COLO829 (cell line): ENCODE measurements around the gene CDH12.

Source experiments
- DNase-seq: peaks from one replicate; pipeline ENCODE4 v3.0.0; 2012; ENCODE audit warnings: low spot score

The CDH12 gene

GRCh38 chr5:21818370-21818720 is 1034.8 kb downstream of the CDH12 start:
- DNase-seq: no peak

GRCh38 chr5:21817668-21818369 is 1035.3 kb downstream of the CDH12 start:
- DNase-seq: no peak

- DNase-seq: peak; percentile 2
Measured at GRCh38 chr5:21810737-21811316, 1042.3 kb downstream of the CDH12 start.

DNA sequence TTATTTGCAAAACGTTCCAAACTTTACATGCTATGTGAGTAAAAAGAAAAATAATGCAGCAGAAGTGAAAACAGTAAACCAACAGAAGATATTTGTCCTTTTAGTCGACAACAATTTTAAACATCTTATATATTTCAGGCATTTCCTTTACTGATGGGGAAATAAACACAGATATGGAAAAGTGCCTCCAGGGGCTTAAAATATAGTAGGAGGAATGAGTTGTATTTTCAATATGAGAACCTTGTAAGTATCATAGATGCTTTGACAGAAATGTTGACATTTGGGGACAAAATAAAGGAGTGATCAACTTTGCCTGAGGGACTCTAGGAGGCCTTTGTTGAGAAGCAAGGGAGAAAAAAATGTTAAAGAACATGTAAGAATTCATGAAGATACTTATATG is 1043.5 kb downstream of the CDH12 start:
- DNase-seq: no peak

DNA sequence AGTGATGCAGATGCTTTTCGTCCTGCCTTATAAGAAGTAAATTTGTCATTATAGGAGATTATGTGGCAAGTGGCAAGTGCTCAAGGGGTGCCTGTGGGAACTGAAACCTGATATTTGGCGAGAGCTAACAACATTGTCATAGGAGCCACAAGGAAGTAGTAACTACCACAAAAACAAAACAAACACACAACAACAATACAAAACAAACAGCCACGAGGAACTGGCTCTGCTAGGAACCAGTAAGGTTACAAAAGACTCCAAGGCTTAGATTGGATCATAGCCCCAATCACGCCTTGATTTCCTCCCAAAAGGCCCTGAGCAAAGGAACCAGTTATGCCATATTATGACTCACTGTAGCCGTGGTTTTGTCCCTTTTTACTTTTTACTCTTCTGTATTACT is 1045.2 kb downstream of the CDH12 start:
- no peak for DNase-seq

GRCh38 chr5:21806943-21807342 is 1046.2 kb downstream of the CDH12 start:
- DNase-seq: no peak

- DNase-seq: no peak
Measured at GRCh38 chr5:21806271-21806670, 1046.9 kb downstream of the CDH12 start.

DNA sequence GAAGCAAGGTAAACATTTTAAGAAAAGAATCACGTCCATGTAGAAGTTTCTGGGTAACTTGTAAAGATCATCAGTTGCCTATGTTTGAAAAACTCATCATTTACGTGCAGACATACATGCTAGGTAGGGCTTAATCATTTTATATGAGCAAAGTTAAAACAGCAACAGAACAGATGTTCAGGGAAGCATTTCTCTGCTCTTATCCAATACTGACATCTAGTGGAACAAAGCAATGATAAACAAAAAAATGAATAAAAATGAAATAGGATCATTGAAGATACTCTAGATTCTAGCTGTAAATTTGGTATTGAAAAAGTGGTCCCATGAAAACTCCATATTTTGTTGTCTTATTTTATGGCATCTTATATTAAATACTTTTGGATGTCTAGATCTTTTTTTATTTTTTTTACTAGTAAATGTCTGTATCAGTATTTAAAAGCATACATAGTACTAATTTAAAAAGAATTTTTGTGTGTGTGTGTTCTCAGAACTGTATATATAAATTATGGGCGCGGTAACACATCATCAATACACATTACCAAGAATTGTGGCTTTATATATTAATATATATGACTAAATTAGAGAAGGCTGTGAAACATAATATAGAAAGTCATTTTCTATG is 1050.2 kb downstream of the CDH12 start:
- peak; percentile 22 for DNase-seq

GRCh38 chr5:21802100-21802499 is 1051.0 kb downstream of the CDH12 start:
- no peak for DNase-seq

DNA sequence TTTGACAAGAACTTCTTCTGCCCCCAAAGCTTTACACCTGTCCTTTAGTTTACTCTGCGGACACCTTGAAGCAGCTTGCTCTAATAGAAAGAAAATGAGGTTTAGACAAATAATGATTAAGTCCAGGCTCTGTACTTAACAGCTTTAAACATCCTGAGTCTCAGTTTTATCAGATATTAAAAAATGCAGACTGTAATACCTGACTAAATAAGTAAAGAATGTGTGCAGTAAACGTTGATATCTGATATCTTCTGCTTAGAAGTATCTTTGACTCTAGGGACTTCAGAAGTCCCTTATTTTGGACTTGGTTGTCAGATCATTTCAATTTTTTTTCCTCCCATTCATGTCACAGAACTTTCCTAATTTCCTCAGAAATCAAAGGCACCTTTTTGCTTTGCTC is 1060.4 kb downstream of the CDH12 start:
- DNase-seq: no peak

GRCh38 chr5:21791304-21791703 is 1061.8 kb downstream of the CDH12 start:
- DNase-seq: no peak

- DNase-seq: no peak
Measured at GRCh38 chr5:21784487-21784886, 1068.7 kb downstream of the CDH12 start.

DNA sequence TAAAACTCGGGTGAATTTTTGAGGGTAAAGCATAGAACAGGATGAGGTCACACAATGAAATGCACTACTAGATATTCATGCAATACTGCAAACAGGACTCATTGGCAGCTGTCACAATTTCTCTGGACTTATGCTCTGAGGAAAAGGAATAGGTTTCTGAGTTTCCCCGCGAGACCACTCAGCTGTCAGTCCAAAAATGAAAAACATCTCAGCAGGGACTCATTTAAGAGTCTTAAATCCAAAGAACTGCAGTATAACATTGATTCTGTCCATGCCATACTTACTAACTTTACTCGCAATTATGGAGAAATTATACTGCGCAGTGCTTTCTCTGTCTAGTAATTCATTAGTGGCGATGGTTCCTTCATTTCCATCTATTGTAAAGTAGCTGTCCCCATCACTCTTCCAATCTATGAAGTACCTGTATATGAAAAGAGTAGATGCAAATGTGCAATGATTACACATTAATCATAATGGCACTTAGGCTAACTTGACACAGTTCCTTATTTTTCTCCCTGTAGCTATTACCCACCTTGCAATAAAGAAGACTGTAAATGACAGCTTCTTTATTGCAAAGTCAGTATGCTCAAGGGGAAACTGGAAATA is 1070.0 kb downstream of the CDH12 start:
- DNase-seq: no peak

DNA sequence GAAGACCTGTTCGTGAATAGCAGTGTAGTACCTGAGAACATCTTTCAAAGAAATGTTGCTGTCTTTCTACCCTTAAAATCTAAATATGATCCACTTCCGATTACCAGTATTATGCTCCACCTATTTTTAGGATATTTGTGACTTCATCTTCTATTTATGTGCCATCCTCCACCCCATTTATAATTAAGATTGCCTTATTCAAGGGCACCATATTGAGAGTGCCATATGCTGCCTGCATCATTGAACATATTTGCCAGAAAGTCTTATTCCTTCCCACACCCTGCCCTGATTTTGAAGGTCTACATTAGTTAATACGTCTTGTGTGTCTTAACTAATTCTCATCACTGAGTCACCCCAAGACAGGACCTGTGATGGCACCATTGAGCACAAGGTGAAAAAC is 1076.7 kb downstream of the CDH12 start:
- no peak for DNase-seq

GRCh38 chr5:21774801-21775200 is 1078.3 kb downstream of the CDH12 start:
- no peak for DNase-seq

DNA sequence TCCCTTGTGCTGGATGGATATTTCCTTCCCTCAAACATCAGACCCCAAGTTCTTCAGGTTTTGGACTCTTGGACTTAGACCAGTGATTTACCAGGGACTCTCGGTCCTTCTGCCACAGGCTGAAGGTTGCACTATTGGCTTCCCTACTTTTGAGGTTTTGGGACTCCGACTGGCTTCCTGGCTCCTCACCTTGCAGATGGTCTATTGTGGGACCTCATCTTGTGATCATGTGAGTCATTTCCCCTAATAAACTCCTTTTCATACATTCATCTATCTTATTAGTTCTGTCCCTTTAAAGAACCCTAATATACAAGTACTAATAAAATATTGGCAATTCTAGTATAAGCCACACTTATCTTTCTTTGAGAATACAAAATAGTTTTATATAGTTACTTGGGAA is 1078.9 kb downstream of the CDH12 start:
- DNase-seq: no peak

GRCh38 chr5:21773456-21773855 is 1079.7 kb downstream of the CDH12 start:
- no peak for DNase-seq

- DNase-seq: no peak
Measured at GRCh38 chr5:21765406-21765805, 1087.7 kb downstream of the CDH12 start.

DNA sequence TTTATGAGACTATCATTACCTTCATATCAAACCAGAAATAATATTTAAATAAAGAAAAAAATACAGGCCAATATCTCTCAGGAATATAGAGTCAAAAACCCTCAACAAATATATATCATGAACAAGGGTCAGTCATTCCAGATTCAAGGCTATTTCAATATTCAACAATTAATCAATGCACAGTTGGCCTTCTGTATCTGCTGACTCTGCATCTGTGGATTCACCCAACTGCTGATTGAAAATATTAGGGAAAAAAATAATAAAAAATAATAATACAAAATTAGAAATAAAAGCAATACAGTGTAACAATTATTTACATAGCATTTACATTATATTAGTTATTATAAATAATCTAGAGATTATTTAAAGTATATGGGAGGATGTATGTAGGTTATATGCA is 1114.0 kb downstream of the CDH12 start:
- DNase-seq: no peak

DNA sequence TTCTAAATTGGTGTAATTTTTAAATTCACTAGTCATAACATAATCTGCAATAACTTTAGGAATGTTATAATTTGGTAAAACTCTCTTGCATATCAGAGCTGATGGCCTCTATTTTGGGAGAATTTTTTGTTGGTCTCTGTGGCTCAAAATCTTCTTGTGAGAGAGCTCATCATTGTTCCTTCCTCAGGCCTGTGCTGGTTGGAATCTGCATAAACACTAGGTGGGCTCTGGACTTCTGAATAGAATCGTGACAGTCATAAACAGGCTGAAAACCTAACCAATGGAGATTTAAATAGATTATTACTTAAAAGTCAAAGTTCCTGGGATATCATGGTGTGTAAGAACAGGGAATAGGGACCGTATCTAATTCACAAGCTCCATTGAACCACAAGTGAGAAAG is 1129.6 kb downstream of the CDH12 start:
- no peak for DNase-seq

DNA sequence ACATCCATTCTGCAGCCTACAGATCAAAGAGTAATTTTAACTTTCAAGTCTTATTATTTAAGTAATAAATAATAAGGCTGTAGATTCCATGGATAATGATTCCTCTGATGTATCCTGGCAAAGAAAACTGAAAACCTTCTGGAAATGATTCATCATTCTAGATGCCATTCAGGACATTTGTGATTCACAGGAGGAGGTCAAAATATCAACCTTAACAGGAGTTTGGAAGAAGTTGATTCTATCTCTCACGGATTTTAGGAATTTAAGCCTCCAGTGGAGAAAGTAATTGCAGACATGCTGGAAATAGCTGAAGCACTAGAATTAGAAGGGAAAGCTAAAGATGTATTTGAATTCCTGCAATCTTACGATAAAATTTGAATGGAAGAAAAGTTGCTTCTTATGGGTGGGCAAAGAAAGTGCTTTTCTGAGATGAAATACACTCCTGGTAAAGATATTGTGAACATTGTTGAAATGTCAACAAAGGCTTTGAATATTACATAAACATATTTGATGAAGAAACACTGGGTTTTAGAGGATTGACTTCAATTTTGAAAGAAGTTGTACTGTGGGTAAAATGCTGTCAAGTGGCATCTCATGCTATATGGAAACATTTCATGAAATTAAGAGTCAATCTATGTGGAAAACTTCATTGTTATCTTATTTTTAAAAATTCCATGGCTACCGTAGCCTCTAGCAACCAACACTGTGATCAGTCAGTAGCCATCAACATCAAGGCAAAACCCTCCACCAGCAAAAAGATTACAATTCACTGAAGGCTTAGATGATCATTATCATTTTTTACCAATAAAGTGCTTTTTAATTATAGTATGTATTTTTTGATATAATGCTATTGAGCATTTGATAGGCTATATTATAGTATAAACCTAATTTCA is 1141.0 kb downstream of the CDH12 start:
- DNase-seq: no peak

DNA sequence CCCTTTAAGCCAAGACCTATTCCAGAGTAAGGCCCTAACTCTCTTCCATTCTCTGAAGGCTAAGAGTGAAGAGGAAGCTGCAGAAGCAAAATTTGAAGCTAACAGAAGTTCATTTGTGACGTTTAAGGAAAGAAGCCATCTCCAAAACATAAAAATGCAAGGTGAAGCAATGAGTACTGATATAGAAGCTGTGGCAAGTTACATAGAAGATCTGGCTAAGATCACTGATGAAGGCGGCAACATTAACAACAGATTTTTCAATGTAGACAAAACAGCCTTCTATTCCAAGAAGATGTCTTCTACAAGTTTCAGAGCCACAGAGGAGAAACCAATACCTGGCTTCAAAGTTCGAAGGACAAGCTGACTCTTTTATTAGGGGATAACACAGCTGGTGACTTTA is 1143.4 kb downstream of the CDH12 start:
- no peak for DNase-seq
